Caco-2 (cell line): Measurements from ENCODE around the gene DMBT1. TPM values are rescaled to one million over a fixed set of nuclear protein-coding genes. Genes with fewer than 3 reads are reported as not detected.

Source experiments
- BruUV-seq: library from RNA; stranded (reverse); fragments of 400-500 nt; replicated peaks from 2 replicates; lab custom pipeline; 2021; lab: Mats Ljungman, UMichigan
- CTCF ChIA-PET: fragments of 300-600 bp; sonication (Branson Sonifier 250); formaldehyde crosslinking; loops from one replicate; lab custom pipeline; 2022; ENCODE audit warnings: antibody characterized with exemption; lab: Charles Lee
- POLR2A ChIA-PET: fragments of 300-600 bp; sonication (Branson Sonifier 250); formaldehyde crosslinking; loops from one replicate; lab custom pipeline; 2022; ENCODE audit warnings: antibody characterized with exemption; lab: Charles Lee
- DNase-seq, 2 experiments: peaks; one replicate each; pipeline versions ENCODE4 v3.0.0 to v3.0.0-alpha.2; 2020 to 2022
- H3K27me3 ChIP-seq: replicated peaks from 2 replicates; pipeline ENCODE4 v1.6.0; 2011; ENCODE audit warnings: low read length; ENCODE audit not compliant: control insufficient read depth, insufficient read depth
- H3K36me3 ChIP-seq: 2 replicates; pipeline ENCODE4 v1.5.1; 2011; ENCODE audit warnings: low read length; ENCODE audit not compliant: control insufficient read depth, insufficient read depth
- H3K4me1 ChIP-seq: fragments of 250-450 bp; sonication (Bioruptor Pico); 2 replicates; pipeline ENCODE4 v1.5.1; 2020; ENCODE audit warnings: mild to moderate bottlenecking
- H3K4me3 ChIP-seq: 2 replicates; pipeline ENCODE4 v1.5.1; 2011; ENCODE audit warnings: low read depth, mild to moderate bottlenecking, control low read depth, low read length
- H3K9me3 ChIP-seq: fragments of 250-450 bp; sonication (Bioruptor Pico); 2 replicates; pipeline ENCODE4 v1.5.1; 2020; ENCODE audit warnings: mild to moderate bottlenecking, moderate library complexity
- H3K27ac Mint-ChIP-seq: one replicate; pipeline ENCODE4 v1.8.0; 2022; ENCODE audit warnings: mixed read lengths; ENCODE audit not compliant: unreplicated experiment
- H3K27me3 Mint-ChIP-seq: one replicate; pipeline ENCODE4 v1.8.0; 2022; ENCODE audit warnings: mixed read lengths; ENCODE audit not compliant: insufficient read depth, unreplicated experiment
- H3K36me3 Mint-ChIP-seq: one replicate; pipeline ENCODE4 v1.8.0; 2022; ENCODE audit warnings: mild to moderate bottlenecking, mixed read lengths; ENCODE audit not compliant: insufficient read depth, unreplicated experiment
- H3K4me1 Mint-ChIP-seq: one replicate; pipeline ENCODE4 v1.8.0; 2022; ENCODE audit warnings: low read depth, mixed read lengths; ENCODE audit not compliant: unreplicated experiment
- H3K4me3 Mint-ChIP-seq: one replicate; pipeline ENCODE4 v1.8.0; 2022; ENCODE audit warnings: mild to moderate bottlenecking, moderate library complexity, mixed read lengths; ENCODE audit not compliant: unreplicated experiment
- H3K9me3 Mint-ChIP-seq: one replicate; pipeline ENCODE4 v1.8.0; 2022; ENCODE audit warnings: mixed read lengths; ENCODE audit not compliant: unreplicated experiment
- intact Hi-C: fragments of 100-400 bp; cut with micrococcal nuclease; formaldehyde crosslinking; loops from one replicate; pipeline ENCODE4 v1.10.0; 2022; ENCODE audit not compliant: unreplicated experiment
- total RNA-seq: library from RNA; stranded (reverse); gene quantifications from 2 replicates; pipeline ENCODE4 v1.2.3, GENCODE V29; 2022
- TF ChIP-seq, protein P1 (sequence below), 2 experiments: fragments of 200-600 bp in 1 of 2; IDR thresholded peaks; 1 replicate in 1 of 2; 2 replicates in 1 of 2; pipeline versions ENCODE4 v1.5.1 to v1.8.0; 2011 to 2022; ENCODE audit warnings: antibody characterized with exemption in 1 of 2, control low read depth in 1 of 2, inconsistent platforms in 1 of 2, low read depth in 1 of 2, low read length in 1 of 2, mild to moderate bottlenecking in 1 of 2, moderate library complexity in 1 of 2; ENCODE audit not compliant: insufficient read depth in 1 of 2, severe bottlenecking in 1 of 2, unreplicated experiment in 1 of 2

Gene DMBT1
- total RNA-seq, 1 experiment from 2014 or later, result not detected

DNA sequence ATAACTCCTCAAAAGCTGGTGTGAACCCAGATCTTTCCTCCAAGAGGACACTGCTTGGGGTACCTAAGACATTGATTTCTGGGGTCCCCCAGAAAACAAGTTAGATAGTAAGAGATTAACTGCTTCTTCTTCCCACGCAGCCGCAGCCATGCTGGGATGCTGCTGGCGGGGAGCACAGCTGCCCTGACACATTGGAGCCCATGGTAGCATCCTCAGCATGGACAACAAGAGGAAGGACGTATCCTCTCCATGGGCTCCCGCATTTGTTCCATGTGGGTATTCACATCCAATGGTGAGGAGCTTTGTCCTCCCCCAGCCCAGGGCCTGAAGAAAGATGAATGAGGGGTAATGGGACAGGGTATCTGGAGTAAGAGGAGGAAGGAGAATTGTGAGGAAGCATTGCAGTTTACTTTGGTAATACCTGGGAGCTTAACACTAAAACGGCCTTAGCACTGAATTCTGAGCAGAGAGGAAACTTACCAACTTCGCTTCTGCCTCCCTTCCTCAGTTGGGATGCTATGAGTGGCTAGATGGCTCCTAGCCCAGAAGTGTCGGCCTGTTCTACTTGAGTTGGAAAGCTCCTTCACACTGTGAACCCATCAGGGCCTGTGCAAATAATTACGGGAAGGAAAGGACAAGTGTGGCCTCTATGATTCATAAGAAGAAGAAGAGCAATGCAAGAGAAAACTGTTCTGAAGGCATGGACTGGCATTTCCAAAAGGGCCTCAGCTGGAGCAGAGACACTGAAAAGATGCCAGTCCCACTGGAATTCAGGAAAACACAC lies 95.2 kb downstream of the DMBT1 start:
- CTCF ChIA-PET, result no interaction called here

DNA sequence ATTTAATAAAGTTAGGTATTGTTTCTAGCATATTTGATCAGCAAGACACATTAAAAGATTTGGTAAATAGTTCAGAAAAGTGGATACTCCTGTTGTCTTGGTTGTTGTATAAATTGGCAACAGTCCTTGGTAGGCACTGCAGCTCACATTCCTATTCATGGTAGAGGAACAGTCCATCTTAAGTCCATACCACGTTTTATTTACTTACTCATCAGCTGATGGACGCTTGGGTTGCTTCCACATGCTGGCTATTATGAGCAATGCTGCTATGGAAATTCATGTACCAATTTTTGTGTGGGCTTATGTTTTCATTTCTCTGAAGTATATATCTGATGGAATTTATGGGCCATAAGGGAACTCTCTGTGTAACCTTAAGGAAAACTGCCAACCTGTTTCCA lies 95.8 kb downstream of the DMBT1 start:
- TF ChIP-seq, protein P1, sequence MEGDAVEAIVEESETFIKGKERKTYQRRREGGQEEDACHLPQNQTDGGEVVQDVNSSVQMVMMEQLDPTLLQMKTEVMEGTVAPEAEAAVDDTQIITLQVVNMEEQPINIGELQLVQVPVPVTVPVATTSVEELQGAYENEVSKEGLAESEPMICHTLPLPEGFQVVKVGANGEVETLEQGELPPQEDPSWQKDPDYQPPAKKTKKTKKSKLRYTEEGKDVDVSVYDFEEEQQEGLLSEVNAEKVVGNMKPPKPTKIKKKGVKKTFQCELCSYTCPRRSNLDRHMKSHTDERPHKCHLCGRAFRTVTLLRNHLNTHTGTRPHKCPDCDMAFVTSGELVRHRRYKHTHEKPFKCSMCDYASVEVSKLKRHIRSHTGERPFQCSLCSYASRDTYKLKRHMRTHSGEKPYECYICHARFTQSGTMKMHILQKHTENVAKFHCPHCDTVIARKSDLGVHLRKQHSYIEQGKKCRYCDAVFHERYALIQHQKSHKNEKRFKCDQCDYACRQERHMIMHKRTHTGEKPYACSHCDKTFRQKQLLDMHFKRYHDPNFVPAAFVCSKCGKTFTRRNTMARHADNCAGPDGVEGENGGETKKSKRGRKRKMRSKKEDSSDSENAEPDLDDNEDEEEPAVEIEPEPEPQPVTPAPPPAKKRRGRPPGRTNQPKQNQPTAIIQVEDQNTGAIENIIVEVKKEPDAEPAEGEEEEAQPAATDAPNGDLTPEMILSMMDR (IDR thresholded peaks at IDR 0.05; ENCODE audit: insufficient read depth in 1 of 2, low read depth in 1 of 2, low read length in 1 of 2, severe bottlenecking in 1 of 2, unreplicated experiment in 1 of 2), result no peak
- no peak for DNase-seq
- Mint-ChIP-seq H3K4me3 (no peak overlapping the region), H3K27ac (no peak overlapping the region), H3K36me3 (no peaks in the 10 kb centered on the region), H3K9me3 (no peaks in the 10 kb centered on the region), H3K27me3 (peaks cover 29% of the 10 kb centered on the region), H3K4me1 (no peaks in the 10 kb centered on the region)
- H3K4me1 ChIP-seq, result no peaks in the 10 kb centered on the region
- no peak overlapping the region for H3K4me3 ChIP-seq
- H3K9me3 ChIP-seq, result no peaks in the 10 kb centered on the region
- CTCF ChIA-PET, result no interaction called here
- peaks cover 1% of the 10 kb centered on the region; the same call in 1 of the 2 replicates for H3K27me3 ChIP-seq
- POLR2A ChIA-PET, result no interaction called here
- intact Hi-C loops, result no loop called here
- H3K36me3 ChIP-seq, result no peaks in the 10 kb centered on the region
- BruUV-seq, result no TSS peak

More for the DNA sequence above, 95.2 kb downstream of the DMBT1 start:
- no peak for DNase-seq
- Histone ChIP-seq H3K4me3 (no peak overlapping the region), H3K27me3 (peaks cover 1% of the 10 kb centered on the region; the same call in 1 of the 2 replicates), H3K9me3 (no peaks in the 10 kb centered on the region), H3K36me3 (no peaks in the 10 kb centered on the region), H3K4me1 (no peaks in the 10 kb centered on the region)
- no peak overlapping the region for H3K4me3 Mint-ChIP-seq
- BruUV-seq, result no TSS peak
- H3K36me3 Mint-ChIP-seq, result no peaks in the 10 kb centered on the region
- intact Hi-C loops, result no loop called here
- POLR2A ChIA-PET, result no interaction called here
- TF ChIP-seq, protein P1 (IDR thresholded peaks at IDR 0.05; ENCODE audit: insufficient read depth in 1 of 2, low read depth in 1 of 2, low read length in 1 of 2, severe bottlenecking in 1 of 2, unreplicated experiment in 1 of 2), result no peak
- H3K4me1 Mint-ChIP-seq, result no peaks in the 10 kb centered on the region
- H3K27ac Mint-ChIP-seq, result no peak overlapping the region
- no peaks in the 10 kb centered on the region for H3K9me3 Mint-ChIP-seq
- H3K27me3 Mint-ChIP-seq, result peaks cover 26% of the 10 kb centered on the region

DNA sequence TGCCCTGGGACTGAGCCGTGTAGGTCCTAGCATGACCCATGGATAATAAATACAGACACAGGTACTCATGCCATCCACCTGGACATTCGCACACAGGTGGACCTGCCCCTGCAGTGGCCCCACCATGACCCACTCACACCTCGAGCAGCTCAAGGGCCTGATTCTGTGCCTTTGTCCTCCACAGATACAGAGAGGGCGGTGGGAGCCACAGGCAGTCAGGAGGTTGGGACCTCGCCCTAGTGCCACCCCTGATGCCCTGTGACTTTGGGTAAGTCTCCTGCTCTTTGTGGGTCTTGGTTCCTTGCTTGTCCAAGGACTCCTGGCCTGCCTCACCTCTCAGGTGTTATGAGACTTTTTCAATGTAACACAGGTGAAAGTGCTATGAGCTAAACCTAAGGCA lies 96.2 kb downstream of the DMBT1 start:
- no peaks in the 10 kb centered on the region for H3K4me1 Mint-ChIP-seq
- Histone ChIP-seq H3K4me3 (no peak overlapping the region), H3K4me1 (no peaks in the 10 kb centered on the region), H3K27me3 (peaks cover 1% of the 10 kb centered on the region; the same call in 1 of the 2 replicates), H3K36me3 (no peaks in the 10 kb centered on the region), H3K9me3 (no peaks in the 10 kb centered on the region)
- BruUV-seq, result no TSS peak
- TF ChIP-seq, protein P1 (IDR thresholded peaks at IDR 0.05; ENCODE audit: insufficient read depth in 1 of 2, low read depth in 1 of 2, low read length in 1 of 2, severe bottlenecking in 1 of 2, unreplicated experiment in 1 of 2), result no peak
- H3K4me3 Mint-ChIP-seq, result no peak overlapping the region
- H3K36me3 Mint-ChIP-seq, result no peaks in the 10 kb centered on the region
- no peak overlapping the region for H3K27ac Mint-ChIP-seq
- ChIA-PET POLR2A (no interaction called here), CTCF (no interaction called here)
- H3K9me3 Mint-ChIP-seq, result no peaks in the 10 kb centered on the region
- DNase-seq, result no peak
- H3K27me3 Mint-ChIP-seq, result peaks cover 29% of the 10 kb centered on the region
- intact Hi-C loops, result no loop called here
